Activated CD4-positive, alpha-beta T cell treated with anti-CD3 and anti-CD28 coated beads, Interleukin-2, amount 50 U/mL, for 1 hour (primary cell): Measurements from ENCODE around the gene IER2.
"Not testable (repeated sequence)": the region's sequence is repeated elsewhere in the genome, so short reads cannot be mapped to it uniquely, and the experiment has no call there.

Source experiments
- DNase-seq: peaks from one replicate; pipeline ENCODE4 v3.0.0-alpha.2; 2020

The IER2 gene

DNA sequence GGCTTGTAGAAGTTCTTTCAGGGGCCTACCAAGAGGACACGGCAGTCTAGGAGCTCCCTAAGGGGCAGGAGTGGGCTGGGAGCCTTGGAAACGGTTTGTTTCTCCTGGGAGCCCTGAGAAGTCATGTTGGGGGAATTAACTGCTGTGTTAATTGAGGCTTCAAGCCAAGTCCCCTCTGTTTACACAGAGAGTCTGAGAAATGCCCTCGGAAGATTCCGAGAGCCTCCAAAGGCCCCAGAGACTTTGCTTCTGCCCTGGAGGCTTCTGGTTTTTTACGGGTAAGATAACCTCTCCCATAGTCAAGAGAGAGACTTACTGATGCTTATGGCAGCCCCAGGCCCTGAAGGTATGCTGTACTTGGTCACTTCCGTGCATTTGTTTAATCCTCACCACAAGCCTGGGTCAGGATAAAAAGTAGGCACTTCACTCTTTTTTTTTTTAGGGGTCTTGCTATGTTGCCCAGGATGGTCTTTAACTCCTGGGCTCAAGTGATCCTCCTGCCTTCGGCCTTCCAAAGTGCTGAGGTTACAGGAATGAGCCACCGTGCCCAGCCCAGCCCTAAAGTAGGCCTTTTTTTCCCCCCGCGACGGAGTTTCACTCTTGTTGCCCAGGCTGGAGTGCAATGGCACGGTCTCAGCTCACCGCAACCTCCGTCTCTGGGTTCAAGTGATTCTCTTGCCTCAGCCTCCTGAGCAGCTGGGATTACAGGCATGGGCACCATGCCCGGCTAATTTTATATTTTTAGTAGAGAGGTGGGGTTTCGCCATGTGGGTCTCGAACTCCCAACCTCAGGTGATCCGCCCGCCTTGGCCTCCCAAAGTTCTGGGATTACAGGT lies 15.2 kb downstream of the IER2 start:
- no peak for DNase-seq

- DNase-seq = not testable (repeated sequence)
Measured at GRCh38 chr19:13166151-13166550, 15.9 kb downstream of the IER2 start.

DNA sequence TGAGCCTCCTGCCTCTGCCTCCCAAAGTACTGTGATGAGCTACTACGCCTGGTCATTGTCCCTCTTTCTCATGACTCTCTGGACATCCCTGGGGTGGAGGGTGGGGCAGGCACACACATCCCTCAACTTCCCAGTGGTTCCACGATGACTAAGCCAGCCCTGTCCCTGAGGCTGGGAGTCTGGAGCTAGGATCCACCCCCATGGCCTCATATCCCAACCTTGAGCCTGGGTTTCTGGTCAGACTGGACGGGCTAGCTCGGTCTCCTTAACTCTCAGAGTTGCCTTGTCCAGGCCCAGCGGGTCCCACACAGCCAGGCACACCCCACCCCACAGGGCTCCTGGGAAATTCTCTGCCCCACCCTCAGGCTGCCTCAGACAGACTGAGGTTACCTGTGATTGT lies 19.6 kb downstream of the IER2 start:
- no peak for DNase-seq

DNA sequence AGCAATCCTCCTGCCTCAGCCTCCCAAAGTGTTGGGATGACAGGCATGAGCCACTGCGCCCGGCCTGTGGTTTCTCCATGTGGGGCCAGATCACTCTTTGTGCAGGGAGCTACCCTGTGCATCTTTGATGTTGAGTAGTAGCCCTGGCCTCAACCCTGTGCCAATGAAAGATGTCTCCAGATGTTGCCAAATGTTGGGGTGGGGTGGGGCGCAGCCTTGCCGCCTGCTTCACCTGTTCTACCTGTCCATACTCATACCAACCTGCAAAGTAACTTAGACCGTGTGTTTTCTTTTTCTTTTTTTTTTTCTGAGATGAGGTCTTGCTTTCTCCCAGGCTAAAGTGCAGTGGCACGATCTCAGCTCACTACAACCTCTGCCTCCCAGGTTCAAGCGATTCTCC lies 20.9 kb downstream of the IER2 start:
- no peak for DNase-seq

- DNase-seq = peak; percentile 79
Measured at GRCh38 chr19:13172346-13173138, 22.3 kb downstream of the IER2 start.

- no peak for DNase-seq
Measured at GRCh38 chr19:13173139-13173737, 23.0 kb downstream of the IER2 start.

DNA sequence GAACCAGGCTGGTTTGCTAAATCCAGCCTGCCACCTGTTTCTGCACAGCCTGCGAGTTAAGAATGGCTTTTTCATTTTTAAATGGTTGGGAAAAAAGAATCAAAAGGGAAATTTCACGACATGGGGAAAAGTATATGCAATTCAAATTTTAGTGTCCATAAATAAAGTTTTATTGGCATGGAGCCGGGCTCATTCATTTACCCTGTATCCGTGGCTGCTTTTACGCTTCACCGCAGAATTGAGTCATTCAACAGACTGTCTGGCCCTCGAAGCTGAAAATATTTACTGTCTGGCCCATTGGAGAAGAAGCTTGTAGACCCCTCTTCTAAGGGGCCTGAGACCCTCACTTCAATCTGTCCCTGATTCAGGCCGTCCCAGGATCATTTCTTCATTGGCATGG lies 26.1 kb downstream of the IER2 start:
- no peak for DNase-seq

DNA sequence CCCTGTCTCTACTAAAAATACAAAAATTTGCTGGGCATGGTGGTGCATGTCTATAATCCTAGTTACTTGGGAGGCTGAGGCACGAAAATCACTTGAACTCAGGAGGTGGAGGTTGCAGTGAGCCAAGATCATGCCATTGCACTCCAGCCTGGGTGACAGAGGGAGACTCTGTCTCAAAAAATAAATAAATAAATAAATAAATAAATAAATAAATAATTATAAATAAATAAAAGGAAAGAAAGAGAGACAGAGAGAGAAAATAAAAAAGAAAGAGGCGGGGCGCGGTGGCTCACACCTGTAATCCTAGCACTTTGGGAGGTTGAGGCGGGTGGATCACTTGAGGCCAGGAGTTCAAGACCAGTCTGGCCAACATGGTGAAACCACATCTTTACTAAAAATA lies 27.4 kb downstream of the IER2 start:
- DNase-seq = not testable (repeated sequence)

DNA sequence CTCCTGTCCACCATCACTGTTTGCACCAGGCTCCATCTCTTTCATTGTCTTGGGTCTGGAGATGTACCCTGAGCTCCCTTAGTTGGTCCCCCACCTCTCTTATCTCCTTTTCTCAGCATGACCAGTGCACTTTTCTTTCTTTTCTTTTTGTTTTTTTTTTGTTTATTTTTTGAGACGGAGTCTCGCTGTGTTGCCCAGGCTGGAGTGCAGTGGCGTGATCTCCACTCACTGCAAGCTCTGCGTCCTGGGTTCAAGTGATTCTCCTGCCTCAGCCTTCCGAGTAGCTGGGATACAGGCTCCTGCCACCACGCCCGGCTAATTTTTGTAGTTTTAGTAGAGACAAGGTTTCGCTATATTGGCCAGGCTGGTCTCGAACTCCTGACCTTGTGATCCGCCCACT lies 28.1 kb downstream of the IER2 start:
- not testable (repeated sequence) for DNase-seq

DNA sequence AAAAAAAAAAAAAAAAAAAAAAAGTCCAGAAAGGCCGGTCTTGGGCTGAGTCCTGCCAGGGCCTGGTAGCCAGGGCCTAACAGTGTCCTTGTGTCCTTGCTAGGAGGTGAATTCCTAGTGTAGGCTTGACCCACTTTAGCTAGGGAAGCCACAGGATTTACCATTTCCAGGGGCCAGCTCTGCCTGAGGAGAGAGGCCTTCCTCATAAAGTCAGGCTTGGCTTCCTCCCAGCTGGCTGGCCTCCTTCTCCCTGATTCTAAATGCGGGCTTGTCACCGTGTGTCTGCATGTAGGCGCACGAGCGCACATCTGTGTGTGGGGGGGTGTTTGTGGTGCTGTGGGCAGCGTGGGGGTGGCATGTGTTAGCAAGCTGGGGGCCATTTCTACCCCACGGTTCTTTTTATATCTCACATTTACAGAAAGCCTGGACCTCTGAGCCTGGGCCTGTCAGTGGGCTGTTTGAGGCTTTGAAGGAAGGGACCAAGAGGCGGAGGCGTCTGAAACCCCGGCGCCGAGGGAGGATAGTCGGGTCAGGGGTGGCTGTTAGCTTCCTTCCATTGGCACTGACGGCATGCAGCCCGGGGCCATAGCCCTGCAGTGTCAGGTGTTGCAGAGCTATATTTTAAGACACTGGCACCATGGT lies 31.7 kb downstream of the IER2 start:
- DNase-seq = no peak

GRCh38 chr19:13184926-13185325 lies 34.7 kb downstream of the IER2 start:
- not testable (repeated sequence) for DNase-seq

GRCh38 chr19:13185763-13186657 lies 35.8 kb downstream of the IER2 start:
- DNase-seq = not testable (repeated sequence)

GRCh38 chr19:13186688-13187087 lies 36.5 kb downstream of the IER2 start:
- DNase-seq = not testable (repeated sequence)

DNA sequence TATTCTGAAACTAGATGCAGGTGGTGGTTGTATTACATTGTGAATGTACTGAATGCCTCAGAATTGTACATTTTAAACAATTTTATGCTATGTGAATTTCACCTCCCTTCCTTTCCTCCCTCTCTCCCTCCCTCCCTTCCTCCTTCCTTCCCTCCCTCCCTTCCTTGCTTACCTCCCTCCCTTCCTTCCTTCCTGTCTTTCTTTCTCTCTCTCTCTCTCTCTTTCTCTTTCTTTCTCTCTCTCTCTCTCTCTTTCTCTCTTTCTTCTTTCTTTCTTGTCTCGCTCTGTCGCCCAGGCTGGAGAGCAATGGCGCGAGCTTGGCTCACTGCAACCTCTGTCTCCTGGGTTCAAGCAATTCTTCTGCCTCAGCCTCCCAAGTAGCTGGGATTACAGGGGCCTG lies 37.2 kb downstream of the IER2 start:
- no peak for DNase-seq

DNA sequence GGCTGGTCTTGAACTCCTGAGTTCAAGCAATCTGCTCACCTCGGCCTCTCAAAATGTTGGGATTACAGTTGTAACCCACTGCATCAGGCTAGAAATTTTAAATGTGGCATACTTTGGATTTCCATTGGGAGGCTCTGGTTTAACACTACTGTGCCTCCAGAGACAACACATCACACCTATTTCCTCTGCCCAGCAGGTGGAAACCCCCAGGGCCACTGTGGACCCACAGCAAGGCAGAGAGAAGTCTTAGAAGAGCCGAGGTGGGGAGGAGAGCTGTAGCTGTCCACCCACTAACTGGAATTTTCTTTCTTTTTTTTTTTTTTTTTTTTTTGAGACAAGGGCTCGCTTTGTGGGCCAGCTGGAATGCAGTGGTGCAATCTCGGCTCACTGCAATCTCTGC lies 39.4 kb downstream of the IER2 start:
- no peak for DNase-seq

GRCh38 chr19:13190781-13191540 lies 40.8 kb downstream of the IER2 start:
- DNase-seq = no peak

DNA sequence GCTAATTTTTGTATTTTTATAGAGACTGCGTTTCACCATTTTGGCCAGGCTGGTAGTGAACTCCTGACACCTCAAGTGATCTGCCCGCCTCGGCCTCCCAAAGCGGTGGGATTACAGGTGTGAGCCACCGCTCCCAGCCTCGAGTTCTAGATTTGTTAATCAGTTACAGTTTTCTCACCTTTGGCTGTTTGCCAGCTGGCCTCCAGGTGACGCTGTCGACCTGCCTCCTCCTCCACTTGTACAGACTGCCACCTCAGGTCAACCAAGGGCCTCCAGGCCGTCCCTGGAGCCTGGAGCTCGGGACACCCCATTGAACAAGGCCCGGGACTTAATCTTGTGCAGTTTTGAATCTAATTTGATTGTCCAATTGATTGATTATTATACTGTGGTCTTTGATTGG lies 45.5 kb downstream of the IER2 start:
- peak; percentile 59 for DNase-seq

DNA sequence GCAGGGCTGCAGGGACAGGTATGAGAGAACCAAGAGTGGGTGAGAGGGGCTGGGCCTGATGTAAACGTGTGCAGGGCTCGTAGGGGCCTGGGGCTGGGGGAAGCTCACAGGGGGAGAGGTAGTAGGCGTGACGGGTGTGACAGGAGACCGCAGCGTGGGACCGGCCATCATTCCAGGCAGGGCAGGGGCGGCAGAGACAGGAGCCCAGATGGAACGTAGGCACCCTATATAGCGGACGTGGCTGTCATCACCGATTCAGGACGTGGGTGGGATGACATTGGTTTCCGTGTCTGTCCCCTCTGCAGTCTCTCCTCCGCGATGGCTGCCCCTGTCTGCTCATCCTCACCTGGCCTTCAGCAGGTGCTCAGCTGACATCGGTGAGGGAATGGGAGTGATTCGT lies 48.4 kb downstream of the IER2 start:
- DNase-seq = no peak

GRCh38 chr19:13202112-13202511 lies 51.9 kb downstream of the IER2 start:
- DNase-seq = not testable (repeated sequence)
